GM18508 (cell line): Measurements from ENCODE around the gene SPHK1.

Experiments
- ATAC-seq: cut with Tn5 transposase; IDR thresholded peaks from one replicate; pipeline ENCODE4 v1.9.1; 2021; ENCODE audit warnings: moderate number of reproducible peaks; ENCODE audit not compliant: insufficient read depth, unreplicated experiment

The SPHK1 gene

GRCh38 chr17:76428511-76428910, 44.1 kb downstream of the SPHK1 start:
- ATAC-seq: no peak

GRCh38 chr17:76431509-76431908, 47.1 kb downstream of the SPHK1 start:
- no peak for ATAC-seq

- ATAC-seq: no peak
Measured at GRCh38 chr17:76432004-76432403, 47.6 kb downstream of the SPHK1 start.

GRCh38 chr17:76432712-76433336, 48.4 kb downstream of the SPHK1 start:
- ATAC-seq: no peak

GRCh38 chr17:76433693-76434092, 49.3 kb downstream of the SPHK1 start:
- no peak for ATAC-seq

GRCh38 chr17:76434870-76435269, 50.5 kb downstream of the SPHK1 start:
- ATAC-seq: no peak

GRCh38 chr17:76435751-76436150, 51.3 kb downstream of the SPHK1 start:
- ATAC-seq: no peak
